ENCODE results near the gene ADGRG6. TPM values are rescaled to one million over a fixed set of nuclear protein-coding genes. Genes with fewer than 3 reads are reported as not detected.

The ADGRG6 gene
- total RNA-seq, 1 experiment from 2014 or later = 30.3 TPM

DNA sequence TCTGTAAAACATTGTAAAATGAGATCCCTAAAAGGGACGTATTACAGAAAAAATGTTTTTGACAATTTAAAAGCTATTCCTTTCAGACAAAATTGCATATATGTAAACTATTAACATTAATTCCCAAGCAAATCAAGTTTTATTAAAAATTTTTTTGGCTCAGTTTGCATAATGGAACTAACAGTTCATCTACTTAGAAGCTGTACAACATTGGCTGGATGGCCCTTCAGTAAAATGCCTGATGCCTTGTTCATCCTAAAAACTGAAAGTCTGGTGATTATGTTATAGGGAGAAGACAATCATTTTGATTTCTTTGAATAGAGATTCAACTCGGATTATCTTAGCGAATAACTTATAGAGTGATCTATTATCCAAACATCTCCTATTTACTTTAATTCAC lies 52.8 kb downstream of the ADGRG6 start:
- TF ChIP-seq EZH2 (IDR thresholded peaks at IDR 0.05; ENCODE audit: low read depth) = no peak
- TF ChIP-seq, protein P1, sequence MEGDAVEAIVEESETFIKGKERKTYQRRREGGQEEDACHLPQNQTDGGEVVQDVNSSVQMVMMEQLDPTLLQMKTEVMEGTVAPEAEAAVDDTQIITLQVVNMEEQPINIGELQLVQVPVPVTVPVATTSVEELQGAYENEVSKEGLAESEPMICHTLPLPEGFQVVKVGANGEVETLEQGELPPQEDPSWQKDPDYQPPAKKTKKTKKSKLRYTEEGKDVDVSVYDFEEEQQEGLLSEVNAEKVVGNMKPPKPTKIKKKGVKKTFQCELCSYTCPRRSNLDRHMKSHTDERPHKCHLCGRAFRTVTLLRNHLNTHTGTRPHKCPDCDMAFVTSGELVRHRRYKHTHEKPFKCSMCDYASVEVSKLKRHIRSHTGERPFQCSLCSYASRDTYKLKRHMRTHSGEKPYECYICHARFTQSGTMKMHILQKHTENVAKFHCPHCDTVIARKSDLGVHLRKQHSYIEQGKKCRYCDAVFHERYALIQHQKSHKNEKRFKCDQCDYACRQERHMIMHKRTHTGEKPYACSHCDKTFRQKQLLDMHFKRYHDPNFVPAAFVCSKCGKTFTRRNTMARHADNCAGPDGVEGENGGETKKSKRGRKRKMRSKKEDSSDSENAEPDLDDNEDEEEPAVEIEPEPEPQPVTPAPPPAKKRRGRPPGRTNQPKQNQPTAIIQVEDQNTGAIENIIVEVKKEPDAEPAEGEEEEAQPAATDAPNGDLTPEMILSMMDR (conservative IDR thresholded peaks at IDR 0.05) = no peak
- Histone ChIP-seq H3F3A (ENCODE audit: insufficient read depth, low read depth) (no peaks in the 10 kb centered on the region), H3K9me2 (ENCODE audit: insufficient read depth) (no peaks in the 10 kb centered on the region), H3K27ac (no peak overlapping the region), H3K79me2 (ENCODE audit: low read depth) (no peaks in the 10 kb centered on the region), H3K4me1 (replicated peaks; ENCODE audit: insufficient read depth) (no peaks in the 10 kb centered on the region), H3K36me3 (ENCODE audit: low read depth) (no peaks in the 10 kb centered on the region), H2AFZ (no peak overlapping the region), H3K4me3 (no peak overlapping the region), H4K20me1 (ENCODE audit: insufficient read depth) (no peaks in the 10 kb centered on the region; the same call in 1 of the 2 replicates), H3K9me3 (ENCODE audit: insufficient read depth, low read depth) (no peaks in the 10 kb centered on the region), H3K4me2 (no peak overlapping the region), H3K27me3 (ENCODE audit: insufficient read depth, low read depth) (no peaks in the 10 kb centered on the region)
- POLR2A ChIA-PET (ENCODE audit: unreplicated experiment) = no interaction called here
- intact Hi-C loops (cut with micrococcal nuclease; ENCODE audit: unreplicated experiment) = no loop called here
- BruUV-seq (replicated peaks) = no TSS peak
- CTCF ChIA-PET = no interaction called here
- no peak for DNase-seq

- BruUV-seq (replicated peaks) = no TSS peak
- Histone ChIP-seq H3K4me1 (replicated peaks; ENCODE audit: insufficient read depth) (no peaks in the 10 kb centered on the region), H2AFZ (no peak overlapping the region), H3K9me2 (ENCODE audit: insufficient read depth) (no peaks in the 10 kb centered on the region), H3K4me2 (no peak overlapping the region), H4K20me1 (ENCODE audit: insufficient read depth) (no peaks in the 10 kb centered on the region; the same call in 1 of the 2 replicates), H3K9me3 (ENCODE audit: insufficient read depth, low read depth) (no peaks in the 10 kb centered on the region), H3K4me3 (no peak overlapping the region), H3K27me3 (ENCODE audit: insufficient read depth, low read depth) (no peaks in the 10 kb centered on the region), H3K79me2 (ENCODE audit: low read depth) (no peaks in the 10 kb centered on the region), H3F3A (ENCODE audit: insufficient read depth, low read depth) (no peaks in the 10 kb centered on the region), H3K27ac (no peak overlapping the region), H3K36me3 (ENCODE audit: low read depth) (no peaks in the 10 kb centered on the region)
- POLR2A ChIA-PET (ENCODE audit: unreplicated experiment) = interaction anchor here (0.6 kb wide), 1 partner anchor 15 kb away, joined by 3 read pairs; no protein-coding TSS in a partner anchor
- CTCF ChIA-PET = interaction anchor here (0.7 kb wide), 1 partner anchor 17 kb away, joined by 3 read pairs; no protein-coding TSS in a partner anchor
- no peak for DNase-seq
- intact Hi-C loops (cut with micrococcal nuclease; ENCODE audit: unreplicated experiment) = no loop called here
- TF ChIP-seq EZH2 (IDR thresholded peaks at IDR 0.05; ENCODE audit: low read depth) = no peak
- TF ChIP-seq, protein P1 (conservative IDR thresholded peaks at IDR 0.05) = no peak
Observed at GRCh38 chr6:142355520-142356174, 53.8 kb downstream of the ADGRG6 start.

DNA sequence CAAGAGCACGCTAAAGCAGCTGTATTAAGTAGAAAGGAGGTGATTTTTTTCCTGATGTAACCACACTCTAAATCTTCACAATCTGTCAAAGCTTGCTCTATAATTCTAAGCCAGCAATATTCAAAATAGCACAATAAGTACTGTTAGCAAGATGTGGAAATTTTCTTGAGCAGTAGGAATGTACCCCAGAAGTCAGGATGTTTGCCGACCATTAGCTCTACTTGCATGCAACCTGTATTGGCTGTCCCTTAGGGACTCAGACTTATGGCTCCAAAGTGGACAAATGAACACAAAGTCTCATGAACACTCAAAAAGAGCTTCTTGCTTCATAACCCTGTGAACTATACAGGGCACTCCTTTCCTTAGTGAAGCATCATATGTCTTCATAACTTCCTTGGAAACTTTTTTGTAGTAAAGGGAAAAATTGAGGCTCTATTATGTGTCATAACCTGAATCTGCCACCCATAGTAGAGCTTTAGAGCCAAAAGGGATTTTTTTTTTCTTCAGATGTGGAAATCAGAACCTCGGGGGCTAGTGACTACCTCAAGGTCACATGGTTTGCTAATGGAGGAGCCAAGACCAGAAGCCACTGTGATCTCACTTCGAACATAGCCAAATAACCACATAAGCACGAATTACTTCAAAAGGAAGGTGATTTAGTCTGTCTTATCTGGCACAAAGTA lies 54.5 kb downstream of the ADGRG6 start:
- POLR2A ChIA-PET (ENCODE audit: unreplicated experiment) = no interaction called here
- H3F3A ChIP-seq (ENCODE audit: insufficient read depth, low read depth) = no peaks in the 10 kb centered on the region
- intact Hi-C loops (cut with micrococcal nuclease; ENCODE audit: unreplicated experiment) = no loop called here
- H3K4me2 ChIP-seq = no peak overlapping the region
- TF ChIP-seq, protein P1 (conservative IDR thresholded peaks at IDR 0.05) = no peak
- TF ChIP-seq EZH2 (IDR thresholded peaks at IDR 0.05; ENCODE audit: low read depth) = no peak
- DNase-seq = no peak
- H3K4me3 ChIP-seq = no peak overlapping the region
- H2AFZ ChIP-seq = no peak overlapping the region
- no peaks in the 10 kb centered on the region for H3K4me1 ChIP-seq (replicated peaks; ENCODE audit: insufficient read depth)
- CTCF ChIA-PET = interaction anchor here (0.7 kb wide), 1 partner anchor 16 kb away, joined by 3 read pairs; no protein-coding TSS in a partner anchor
- H3K9me3 ChIP-seq (ENCODE audit: insufficient read depth, low read depth) = no peaks in the 10 kb centered on the region
- no peaks in the 10 kb centered on the region for H3K79me2 ChIP-seq (ENCODE audit: low read depth)
- H3K27ac ChIP-seq = no peak overlapping the region
- no peaks in the 10 kb centered on the region for H3K36me3 ChIP-seq (ENCODE audit: low read depth)
- no peaks in the 10 kb centered on the region for H3K27me3 ChIP-seq (ENCODE audit: insufficient read depth, low read depth)
- H3K9me2 ChIP-seq (ENCODE audit: insufficient read depth) = no peaks in the 10 kb centered on the region
- no peaks in the 10 kb centered on the region; the same call in 1 of the 2 replicates for H4K20me1 ChIP-seq (ENCODE audit: insufficient read depth)
- BruUV-seq (replicated peaks) = no TSS peak
